ENCODE data around the gene BCORL1. TPM values are rescaled to one million over a fixed set of nuclear protein-coding genes. Genes with fewer than 3 reads are reported as not detected.

The BCORL1 gene
- total RNA-seq, 1 donor from 2014 or later, result 16.2 TPM

- intact Hi-C loops (cut with micrococcal nuclease), result no loop called here
- Mint-ChIP-seq H3K27ac (no peak overlapping the region), H3K27me3 (ENCODE audit: low read depth) (no peaks in the 10 kb centered on the region), H3K36me3 (ENCODE audit: low read depth) (peaks cover 11% of the 10 kb centered on the region), H3K9me3 (no peaks in the 10 kb centered on the region), H3K4me3 (ENCODE audit: low read depth) (no peak overlapping the region), H3K4me1 (ENCODE audit: low read depth) (peaks cover 3% of the 10 kb centered on the region)
- DNase-seq (ENCODE audit: low spot score), result no peak
Measured at GRCh38 chrX:130055899-130056298, 73.5 kb downstream of the BCORL1 start.

GRCh38 chrX:130057209-130057608 is 74.8 kb downstream of the BCORL1 start:
- no peak for DNase-seq (ENCODE audit: low spot score)
- no peak overlapping the region for H3K4me3 Mint-ChIP-seq (ENCODE audit: low read depth)
- H3K27ac Mint-ChIP-seq, result no peak overlapping the region
- H3K27me3 Mint-ChIP-seq (ENCODE audit: low read depth), result no peaks in the 10 kb centered on the region
- peaks cover 3% of the 10 kb centered on the region for H3K4me1 Mint-ChIP-seq (ENCODE audit: low read depth)
- H3K9me3 Mint-ChIP-seq, result no peaks in the 10 kb centered on the region
- peaks cover 11% of the 10 kb centered on the region for H3K36me3 Mint-ChIP-seq (ENCODE audit: low read depth)
- intact Hi-C loops (cut with micrococcal nuclease), result no loop called here

GRCh38 chrX:130058652-130059051 is 76.2 kb downstream of the BCORL1 start:
- DNase-seq (ENCODE audit: low spot score), result no peak
- no peak overlapping the region for H3K27ac Mint-ChIP-seq
- H3K4me3 Mint-ChIP-seq (ENCODE audit: low read depth), result no peak overlapping the region
- peaks cover 3% of the 10 kb centered on the region for H3K4me1 Mint-ChIP-seq (ENCODE audit: low read depth)
- H3K27me3 Mint-ChIP-seq (ENCODE audit: low read depth), result no peaks in the 10 kb centered on the region
- peaks cover 10% of the 10 kb centered on the region for H3K36me3 Mint-ChIP-seq (ENCODE audit: low read depth)
- intact Hi-C loops (cut with micrococcal nuclease), result no loop called here
- H3K9me3 Mint-ChIP-seq, result no peaks in the 10 kb centered on the region

GRCh38 chrX:130060122-130061069 is 78.0 kb downstream of the BCORL1 start:
- Mint-ChIP-seq H3K4me3 (ENCODE audit: low read depth) (peak overlapping the region; percentile 76), H3K4me1 (ENCODE audit: low read depth) (peaks cover 3% of the 10 kb centered on the region), H3K9me3 (no peaks in the 10 kb centered on the region), H3K27me3 (ENCODE audit: low read depth) (no peaks in the 10 kb centered on the region), H3K27ac (peak overlapping the region; percentile 80), H3K36me3 (ENCODE audit: low read depth) (peaks cover 10% of the 10 kb centered on the region)
- peak; percentile 73 for DNase-seq (ENCODE audit: low spot score)
- intact Hi-C loops (cut with micrococcal nuclease), result loop anchor here (1.0 to 2.0 kb wide), 3 partner anchors 128 to 453 kb away; no protein-coding TSS in a partner anchor

GRCh38 chrX:130066975-130067615 is 84.7 kb downstream of the BCORL1 start:
- no peak overlapping the region for H3K4me3 Mint-ChIP-seq (ENCODE audit: low read depth)
- H3K36me3 Mint-ChIP-seq (ENCODE audit: low read depth), result peaks cover 33% of the 10 kb centered on the region
- H3K27ac Mint-ChIP-seq, result no peak overlapping the region
- intact Hi-C loops (cut with micrococcal nuclease), result no loop called here
- H3K4me1 Mint-ChIP-seq (ENCODE audit: low read depth), result no peaks in the 10 kb centered on the region
- no peaks in the 10 kb centered on the region for H3K27me3 Mint-ChIP-seq (ENCODE audit: low read depth)
- no peaks in the 10 kb centered on the region for H3K9me3 Mint-ChIP-seq
- no peak for DNase-seq (ENCODE audit: low spot score)

- Mint-ChIP-seq H3K27me3 (ENCODE audit: low read depth) (no peaks in the 10 kb centered on the region), H3K36me3 (ENCODE audit: low read depth) (peaks cover 37% of the 10 kb centered on the region), H3K4me1 (ENCODE audit: low read depth) (peaks cover 2% of the 10 kb centered on the region), H3K9me3 (no peaks in the 10 kb centered on the region), H3K27ac (no peak overlapping the region), H3K4me3 (ENCODE audit: low read depth) (no peak overlapping the region)
- no peak for DNase-seq (ENCODE audit: low spot score)
- intact Hi-C loops (cut with micrococcal nuclease), result no loop called here
Measured at GRCh38 chrX:130071611-130072344, 89.3 kb downstream of the BCORL1 start.

- Mint-ChIP-seq H3K27me3 (ENCODE audit: low read depth) (no peaks in the 10 kb centered on the region), H3K4me1 (ENCODE audit: low read depth) (peaks cover 2% of the 10 kb centered on the region), H3K27ac (no peak overlapping the region), H3K4me3 (ENCODE audit: low read depth) (no peak overlapping the region), H3K36me3 (ENCODE audit: low read depth) (peaks cover 32% of the 10 kb centered on the region), H3K9me3 (no peaks in the 10 kb centered on the region)
- no peak for DNase-seq (ENCODE audit: low spot score)
- intact Hi-C loops (cut with micrococcal nuclease), result no loop called here
Measured at GRCh38 chrX:130072345-130072740, 89.9 kb downstream of the BCORL1 start.

GRCh38 chrX:130075777-130076176 is 93.3 kb downstream of the BCORL1 start:
- Mint-ChIP-seq H3K27ac (no peak overlapping the region), H3K9me3 (no peaks in the 10 kb centered on the region), H3K27me3 (ENCODE audit: low read depth) (no peaks in the 10 kb centered on the region), H3K4me1 (ENCODE audit: low read depth) (peaks cover 9% of the 10 kb centered on the region), H3K36me3 (ENCODE audit: low read depth) (peaks cover 31% of the 10 kb centered on the region), H3K4me3 (ENCODE audit: low read depth) (no peak overlapping the region)
- intact Hi-C loops (cut with micrococcal nuclease), result no loop called here
- DNase-seq (ENCODE audit: low spot score), result no peak

- peaks cover 27% of the 10 kb centered on the region for H3K36me3 Mint-ChIP-seq (ENCODE audit: low read depth)
- no peak overlapping the region for H3K27ac Mint-ChIP-seq
- H3K4me3 Mint-ChIP-seq (ENCODE audit: low read depth), result no peak overlapping the region
- peak; percentile 36 for DNase-seq (ENCODE audit: low spot score)
- H3K4me1 Mint-ChIP-seq (ENCODE audit: low read depth), result peaks cover 34% of the 10 kb centered on the region
- intact Hi-C loops (cut with micrococcal nuclease), result loop anchor here (1.0 to 5.0 kb wide), 2 partner anchors 40 to 187 kb away; partner anchors contain the start of gene ZNF280C
- no peaks in the 10 kb centered on the region for H3K27me3 Mint-ChIP-seq (ENCODE audit: low read depth)
- no peaks in the 10 kb centered on the region for H3K9me3 Mint-ChIP-seq
Measured at GRCh38 chrX:130079824-130080406, 97.5 kb downstream of the BCORL1 start.

- peaks cover 23% of the 10 kb centered on the region for H3K36me3 Mint-ChIP-seq (ENCODE audit: low read depth)
- DNase-seq (ENCODE audit: low spot score), result no peak
- no peaks in the 10 kb centered on the region for H3K9me3 Mint-ChIP-seq
- H3K4me1 Mint-ChIP-seq (ENCODE audit: low read depth), result peaks cover 37% of the 10 kb centered on the region
- H3K4me3 Mint-ChIP-seq (ENCODE audit: low read depth), result no peak overlapping the region
- intact Hi-C loops (cut with micrococcal nuclease), result loop anchor here (5.0 kb wide), 1 partner anchor 186 kb away; the partner anchor contains the start of gene ZNF280C
- H3K27ac Mint-ChIP-seq, result peak overlapping the region; percentile 78
- no peaks in the 10 kb centered on the region for H3K27me3 Mint-ChIP-seq (ENCODE audit: low read depth)
Measured at GRCh38 chrX:130080791-130081367, 98.4 kb downstream of the BCORL1 start.

- Mint-ChIP-seq H3K9me3 (no peaks in the 10 kb centered on the region), H3K4me3 (ENCODE audit: low read depth) (peak overlapping the region; percentile 57), H3K4me1 (ENCODE audit: low read depth) (peaks cover 42% of the 10 kb centered on the region), H3K36me3 (ENCODE audit: low read depth) (peaks cover 22% of the 10 kb centered on the region), H3K27me3 (ENCODE audit: low read depth) (no peaks in the 10 kb centered on the region), H3K27ac (peak overlapping the region; percentile 78)
- DNase-seq (ENCODE audit: low spot score), result no peak
- intact Hi-C loops (cut with micrococcal nuclease), result loop anchor here (1.0 to 5.0 kb wide), 4 partner anchors 11 to 186 kb away; partner anchors contain the start of gene ZNF280C
Measured at GRCh38 chrX:130081421-130082045, 99.1 kb downstream of the BCORL1 start.
